Activated CD4-positive, alpha-beta T cell treated with anti-CD3 and anti-CD28 coated beads for 36 hours (primary cell): Measurements from ENCODE around the gene GSE1. TPM values are rescaled to one million over a fixed set of nuclear protein-coding genes. Genes with fewer than 3 reads are reported as not detected.
A peak's percentile ranks its signal among the peaks of the same experiment; 100 is the strongest.

Experiments used
- ATAC-seq: fragments of 200-7000 bp; cut with Tn5 transposase; one replicate; pipeline ENCODE4 v1.10.0; 2021; ENCODE audit warnings: mild to moderate bottlenecking, moderate library complexity
- CTCF ChIA-PET: fragments of 350-600 bp; sonication (Branson Sonifier 250); formaldehyde crosslinking; loops from one replicate; lab custom pipeline; 2021; ENCODE audit warnings: antibody characterized with exemption; lab: Charles Lee
- POLR2A ChIA-PET: fragments of 350-600 bp; sonication (Branson Sonifier 250); formaldehyde crosslinking; loops from one replicate; lab custom pipeline; 2021; ENCODE audit warnings: antibody characterized with exemption, inconsistent platforms; lab: Charles Lee
- DNase-seq: peaks from one replicate; pipeline ENCODE4 v3.0.0-alpha.2; 2020
- H3K27ac Mint-ChIP-seq: one replicate; pipeline ENCODE4 v1.8.0; 2021; ENCODE audit warnings: mixed read lengths
- H3K27me3 Mint-ChIP-seq: one replicate; pipeline ENCODE4 v1.8.0; 2021; ENCODE audit warnings: mixed read lengths
- H3K36me3 Mint-ChIP-seq: one replicate; pipeline ENCODE4 v1.8.0; 2021; ENCODE audit warnings: low read depth, mixed read lengths
- H3K4me1 Mint-ChIP-seq: one replicate; pipeline ENCODE4 v1.8.0; 2021; ENCODE audit warnings: mixed read lengths
- H3K4me3 Mint-ChIP-seq: one replicate; pipeline ENCODE4 v1.8.0; 2021; ENCODE audit warnings: mild to moderate bottlenecking, moderate library complexity, mixed read lengths
- H3K9me3 Mint-ChIP-seq: one replicate; pipeline ENCODE4 v1.8.0; 2021; ENCODE audit warnings: low read depth, mixed read lengths
- intact Hi-C, 2 experiments: fragments of 100-400 bp; cut with DNase I in 1 of 2; cut with micrococcal nuclease in 1 of 2; formaldehyde crosslinking; loops; one replicate each; pipeline versions ENCODE4 v1.14.2 to v1.15.1; 2022 to 2024; cut with DNase I, micrococcal nuclease
- total RNA-seq, 2 experiments: library from RNA; stranded (reverse); gene quantifications; one replicate each; pipeline ENCODE4 v1.2.3, GENCODE V29; 2021

Gene GSE1
- total RNA-seq, 2 experiments from 2014 or later, result 13.2 to 13.5 TPM

DNA sequence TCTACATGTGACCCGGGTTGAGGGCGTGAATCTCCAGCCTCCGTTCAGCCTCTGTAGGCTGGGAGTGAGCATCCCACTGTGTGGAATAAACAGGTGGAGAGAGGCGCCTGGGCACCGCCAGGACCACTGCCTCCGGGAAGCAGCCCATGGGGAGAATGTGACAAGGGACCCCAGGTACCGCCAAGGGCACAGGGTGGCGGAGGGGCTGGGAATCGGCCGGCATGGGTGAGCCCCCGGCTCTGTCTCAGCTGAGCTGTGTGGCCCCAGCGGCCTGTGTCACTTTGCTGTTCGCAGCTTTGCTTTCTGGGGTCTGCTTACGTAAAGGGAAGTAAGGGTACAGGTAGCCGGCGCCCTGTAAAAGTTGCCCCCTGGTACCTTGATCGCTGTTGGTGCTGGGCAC lies 11.5 kb downstream of the GSE1 start:
- H3K4me1 Mint-ChIP-seq, result peaks cover 9% of the 10 kb centered on the region
- ChIA-PET POLR2A (no interaction called here), CTCF (interaction anchor here (1.0 kb wide), 1 partner anchor 9 kb away, joined by 4 read pairs; no protein-coding TSS in a partner anchor)
- no peak overlapping the region for H3K27ac Mint-ChIP-seq
- no peak for DNase-seq
- H3K9me3 Mint-ChIP-seq, result peaks cover 2% of the 10 kb centered on the region
- no peak for ATAC-seq
- intact Hi-C loops, result no loop called here
- H3K4me3 Mint-ChIP-seq, result no peak overlapping the region
- no peaks in the 10 kb centered on the region for H3K36me3 Mint-ChIP-seq
- no peaks in the 10 kb centered on the region for H3K27me3 Mint-ChIP-seq

DNA sequence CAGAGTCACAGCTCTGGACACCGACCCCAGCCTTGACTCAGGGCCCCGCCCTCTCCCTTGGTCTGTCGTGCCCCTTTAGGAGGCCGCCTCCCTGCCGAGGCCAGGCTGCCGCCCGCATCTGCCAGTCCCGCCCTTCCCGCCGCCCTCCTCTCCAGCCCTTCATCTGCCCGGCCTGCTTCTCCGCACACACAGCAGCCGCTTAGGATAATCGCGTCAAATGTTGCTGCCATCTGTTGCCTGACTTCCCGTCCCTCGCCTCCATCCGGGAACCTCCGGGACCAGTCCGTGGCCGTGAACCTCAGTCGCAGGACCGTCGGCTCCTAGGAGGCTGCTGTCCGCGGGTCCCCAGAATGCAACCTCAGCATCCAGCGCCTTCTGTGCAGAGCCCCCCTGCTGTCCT lies 11.9 kb downstream of the GSE1 start:
- H3K4me1 Mint-ChIP-seq, result peaks cover 9% of the 10 kb centered on the region
- H3K9me3 Mint-ChIP-seq, result peaks cover 3% of the 10 kb centered on the region
- CTCF ChIA-PET, result interaction anchor here (0.7 kb wide), 1 partner anchor 232 kb away, joined by 3 read pairs; no protein-coding TSS in a partner anchor
- no peaks in the 10 kb centered on the region for H3K27me3 Mint-ChIP-seq
- no peak for DNase-seq
- H3K27ac Mint-ChIP-seq, result no peak overlapping the region
- intact Hi-C loops, result no loop called here
- POLR2A ChIA-PET, result no interaction called here
- no peaks in the 10 kb centered on the region for H3K36me3 Mint-ChIP-seq
- no peak for ATAC-seq
- H3K4me3 Mint-ChIP-seq, result no peak overlapping the region

DNA sequence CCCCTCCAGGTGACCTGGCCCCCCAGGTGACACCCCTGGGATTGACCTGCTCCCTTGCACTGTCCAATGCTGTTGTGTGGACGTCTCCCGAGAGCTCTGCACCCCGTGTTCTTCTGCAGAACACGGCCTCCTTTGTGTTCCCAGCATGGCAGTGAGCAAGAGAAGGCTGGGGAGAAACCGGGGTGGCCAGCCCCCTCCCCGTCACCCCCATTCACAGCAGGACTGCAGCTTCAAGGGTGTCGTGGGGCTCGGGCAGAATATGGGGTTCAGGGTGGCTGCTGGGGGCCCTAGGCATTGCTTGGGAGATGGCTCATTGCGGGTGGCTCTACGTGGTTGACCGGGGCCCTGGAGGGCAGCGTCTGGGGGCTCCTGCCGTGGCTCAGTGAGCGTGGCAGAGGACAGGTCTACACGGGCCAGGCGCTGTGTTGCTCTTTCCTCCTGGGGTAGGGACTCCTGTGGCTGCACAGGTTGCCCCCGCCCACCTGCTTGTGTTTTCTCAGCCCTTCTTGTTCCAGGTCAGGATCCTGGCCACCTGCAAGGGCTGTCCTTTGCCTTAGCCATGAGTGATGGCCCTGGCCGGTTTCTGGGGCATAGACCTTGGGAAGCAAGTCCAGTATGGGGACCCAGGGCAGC lies 12.5 kb downstream of the GSE1 start:
- intact Hi-C loops, result no loop called here
- H3K4me3 Mint-ChIP-seq, result no peak overlapping the region
- ChIA-PET POLR2A (no interaction called here), CTCF (interaction anchor here (0.7 kb wide), 1 partner anchor 232 kb away, joined by 3 read pairs; no protein-coding TSS in a partner anchor)
- no peak for ATAC-seq
- no peak for DNase-seq
- peaks cover 9% of the 10 kb centered on the region for H3K4me1 Mint-ChIP-seq
- H3K9me3 Mint-ChIP-seq, result peaks cover 6% of the 10 kb centered on the region
- no peak overlapping the region for H3K27ac Mint-ChIP-seq
- no peaks in the 10 kb centered on the region for H3K36me3 Mint-ChIP-seq
- H3K27me3 Mint-ChIP-seq, result no peaks in the 10 kb centered on the region

DNA sequence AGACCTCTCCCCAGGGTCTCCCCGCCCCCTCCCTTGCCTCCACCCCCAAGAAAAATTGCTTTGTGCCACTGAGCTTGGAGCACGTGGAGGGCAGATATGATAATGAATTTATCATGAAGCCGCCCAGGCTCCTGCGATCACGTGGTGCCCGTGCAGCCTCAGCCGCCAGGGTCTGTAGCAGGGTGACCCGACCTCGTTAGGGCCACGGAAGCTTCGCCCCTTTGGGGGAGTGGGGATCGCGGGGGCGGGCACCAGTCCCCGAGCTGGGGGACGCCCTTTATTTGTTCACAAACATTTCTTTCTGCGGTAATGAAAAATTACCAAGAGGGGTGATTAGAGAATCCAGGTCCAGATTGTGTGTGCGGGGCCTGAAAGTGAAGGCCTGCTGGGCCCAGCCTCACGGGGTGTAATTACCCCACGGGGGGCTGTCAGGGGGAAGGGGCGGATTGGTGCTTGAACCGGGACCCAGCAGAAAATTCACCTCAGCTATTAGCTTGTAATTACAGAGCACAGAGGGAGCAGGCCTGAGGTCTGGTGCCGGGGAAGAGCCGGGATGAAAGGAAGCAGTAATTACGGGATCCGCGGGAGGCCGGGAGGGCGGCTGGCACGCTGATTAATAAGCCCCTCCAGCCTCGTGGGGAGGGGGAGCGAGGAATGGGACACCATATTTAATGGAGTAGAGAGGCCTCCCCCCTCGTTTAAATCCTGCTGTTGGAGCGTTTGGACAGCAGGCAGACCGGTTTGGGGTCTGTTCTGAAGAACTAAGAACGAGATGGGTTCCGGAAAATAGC lies 13.3 kb downstream of the GSE1 start:
- DNase-seq (no peak), ATAC-seq (no peak)
- CTCF ChIA-PET, result interaction anchor here (0.6 to 1.3 kb wide), 2 partner anchors 11 to 12 kb away, joined by 3 to 10 read pairs; no protein-coding TSS in a partner anchor
- Mint-ChIP-seq H3K27me3 (no peaks in the 10 kb centered on the region), H3K9me3 (peaks cover 6% of the 10 kb centered on the region), H3K36me3 (no peaks in the 10 kb centered on the region), H3K4me1 (peaks cover 9% of the 10 kb centered on the region), H3K27ac (no peak overlapping the region), H3K4me3 (no peak overlapping the region)
- intact Hi-C loops, result no loop called here
- POLR2A ChIA-PET, result no interaction called here

DNA sequence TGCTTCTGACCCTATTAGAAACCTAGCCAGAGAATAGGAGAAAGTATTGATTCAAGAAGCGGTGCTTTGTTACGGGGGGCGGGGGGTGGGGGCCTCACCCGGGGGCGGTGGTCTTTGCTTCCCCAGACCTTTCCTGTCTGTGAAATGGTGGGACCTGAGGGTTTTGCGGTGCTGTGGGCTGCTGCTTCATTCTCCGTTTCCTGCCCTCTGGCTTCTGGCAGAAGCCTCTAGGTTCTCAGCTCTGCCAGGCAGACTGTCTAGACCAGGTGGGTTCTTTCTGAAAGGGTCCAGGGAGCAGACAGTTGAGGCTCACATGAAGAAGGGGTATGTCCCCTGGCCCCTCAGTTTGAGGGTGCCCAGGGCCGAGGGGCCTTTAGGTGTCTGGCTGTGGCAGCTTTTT lies 14.0 kb downstream of the GSE1 start:
- no peak overlapping the region for H3K4me3 Mint-ChIP-seq
- peaks cover 9% of the 10 kb centered on the region for H3K4me1 Mint-ChIP-seq
- no peak for ATAC-seq
- DNase-seq, result no peak
- H3K36me3 Mint-ChIP-seq, result no peaks in the 10 kb centered on the region
- peaks cover 6% of the 10 kb centered on the region for H3K9me3 Mint-ChIP-seq
- POLR2A ChIA-PET, result no interaction called here
- intact Hi-C loops, result no loop called here
- no peaks in the 10 kb centered on the region for H3K27me3 Mint-ChIP-seq
- CTCF ChIA-PET, result interaction anchor here (0.6 to 1.3 kb wide), 2 partner anchors 11 to 13 kb away, joined by 3 to 10 read pairs; no protein-coding TSS in a partner anchor
- no peak overlapping the region for H3K27ac Mint-ChIP-seq

DNA sequence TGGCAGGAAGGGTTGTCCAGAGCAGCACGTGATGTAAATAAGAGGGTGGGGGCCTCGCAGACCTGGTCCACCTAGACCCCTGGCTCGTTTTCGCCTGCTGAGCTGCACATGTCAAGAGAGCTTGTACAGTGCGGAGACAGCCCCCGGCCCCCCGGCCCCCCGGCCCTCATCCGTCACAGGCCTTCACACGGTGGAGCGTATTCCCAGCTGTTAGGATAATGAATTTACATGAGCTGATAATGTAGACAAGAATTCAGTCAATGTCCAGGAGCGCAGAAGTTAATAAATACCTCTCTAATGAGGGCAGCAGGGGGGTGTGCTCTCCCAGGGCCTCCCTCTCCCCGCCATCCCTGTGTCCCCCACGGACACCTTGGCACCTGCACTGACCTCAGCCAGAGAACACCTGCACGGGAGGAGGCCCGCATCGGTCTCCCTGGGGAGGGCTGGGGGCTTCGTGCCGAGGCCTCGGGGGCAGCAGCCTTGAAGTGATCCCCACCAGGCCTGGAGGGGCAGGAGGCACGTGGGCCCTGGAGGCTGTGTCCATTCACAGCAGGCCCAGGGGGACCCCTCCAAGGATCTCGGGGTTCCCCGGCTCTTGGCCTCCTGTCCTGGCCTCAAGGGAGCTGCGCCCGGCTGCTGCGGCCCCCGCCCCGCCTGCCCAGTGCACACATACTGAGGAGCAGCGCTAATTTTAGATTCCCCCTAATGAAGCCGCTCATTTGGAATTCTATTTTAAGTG lies 14.6 kb downstream of the GSE1 start:
- H3K9me3 Mint-ChIP-seq, result peaks cover 6% of the 10 kb centered on the region
- intact Hi-C loops, result no loop called here
- no peak overlapping the region for H3K4me3 Mint-ChIP-seq
- ChIA-PET POLR2A (no interaction called here), CTCF (interaction anchor here (1.0 to 1.3 kb wide), 2 partner anchors 12 kb away, joined by 5 to 10 read pairs; no protein-coding TSS in a partner anchor)
- no peaks in the 10 kb centered on the region for H3K36me3 Mint-ChIP-seq
- no peak for ATAC-seq
- no peaks in the 10 kb centered on the region for H3K27me3 Mint-ChIP-seq
- no peak overlapping the region for H3K27ac Mint-ChIP-seq
- no peak for DNase-seq
- H3K4me1 Mint-ChIP-seq, result peaks cover 5% of the 10 kb centered on the region

DNA sequence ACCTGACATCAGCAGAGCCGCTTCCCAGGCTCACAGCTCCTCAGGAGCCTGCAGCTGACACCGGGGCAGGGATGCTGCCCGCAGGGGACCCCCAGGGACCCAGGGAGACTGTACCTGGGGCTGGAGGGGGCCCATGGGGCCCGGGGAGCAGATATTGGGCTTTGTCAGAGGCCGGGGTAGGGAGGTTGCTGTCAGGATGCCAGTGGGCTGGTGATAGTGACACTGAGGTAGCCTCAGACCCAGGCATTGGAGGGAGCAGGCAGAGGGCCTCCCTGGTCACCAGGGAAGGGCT lies 15.1 kb downstream of the GSE1 start:
- intact Hi-C loops, result no loop called here

DNA sequence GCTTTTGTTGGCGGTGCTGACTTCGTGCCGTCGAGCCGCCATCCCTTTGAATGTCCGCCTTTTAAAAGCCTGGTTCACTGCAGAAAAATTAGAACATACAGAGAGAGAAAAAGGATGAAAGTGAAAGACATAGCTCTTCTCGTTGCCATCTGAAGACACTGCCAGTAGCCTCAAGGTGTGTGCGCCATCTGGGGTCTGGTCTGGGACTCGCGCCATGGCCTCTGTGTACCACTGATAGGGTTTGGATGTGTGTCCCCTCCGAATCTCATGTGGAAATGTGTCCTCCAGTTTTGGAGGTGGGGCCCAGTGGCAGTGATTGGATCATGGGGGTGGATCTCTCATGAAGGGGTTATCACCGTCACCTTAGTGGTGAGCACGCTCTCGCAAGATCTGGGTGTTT lies 15.5 kb downstream of the GSE1 start:
- no peaks in the 10 kb centered on the region for H3K36me3 Mint-ChIP-seq
- CTCF ChIA-PET, result interaction anchor here (0.6 to 1.0 kb wide), 3 partner anchors 12 to 255 kb away, joined by 4 to 5 read pairs (median 4); no protein-coding TSS in a partner anchor
- H3K27me3 Mint-ChIP-seq, result no peaks in the 10 kb centered on the region
- POLR2A ChIA-PET, result no interaction called here
- no peak overlapping the region for H3K27ac Mint-ChIP-seq
- DNase-seq, result peak; percentile 39
- peaks cover 6% of the 10 kb centered on the region for H3K9me3 Mint-ChIP-seq
- ATAC-seq, result no peak
- peaks cover 5% of the 10 kb centered on the region for H3K4me1 Mint-ChIP-seq
- intact Hi-C loops, result no loop called here
- no peak overlapping the region for H3K4me3 Mint-ChIP-seq

More for the DNA sequence above, 15.1 kb downstream of the GSE1 start:
- POLR2A ChIA-PET, result no interaction called here
- CTCF ChIA-PET, result interaction anchor here (0.6 to 1.0 kb wide), 2 partner anchors 12 to 255 kb away, joined by 4 to 5 read pairs; no protein-coding TSS in a partner anchor
- Mint-ChIP-seq H3K27ac (no peak overlapping the region), H3K9me3 (peaks cover 6% of the 10 kb centered on the region), H3K4me1 (peaks cover 5% of the 10 kb centered on the region), H3K36me3 (no peaks in the 10 kb centered on the region), H3K4me3 (no peak overlapping the region), H3K27me3 (no peaks in the 10 kb centered on the region)
- DNase-seq, result no peak
- no peak for ATAC-seq

DNA sequence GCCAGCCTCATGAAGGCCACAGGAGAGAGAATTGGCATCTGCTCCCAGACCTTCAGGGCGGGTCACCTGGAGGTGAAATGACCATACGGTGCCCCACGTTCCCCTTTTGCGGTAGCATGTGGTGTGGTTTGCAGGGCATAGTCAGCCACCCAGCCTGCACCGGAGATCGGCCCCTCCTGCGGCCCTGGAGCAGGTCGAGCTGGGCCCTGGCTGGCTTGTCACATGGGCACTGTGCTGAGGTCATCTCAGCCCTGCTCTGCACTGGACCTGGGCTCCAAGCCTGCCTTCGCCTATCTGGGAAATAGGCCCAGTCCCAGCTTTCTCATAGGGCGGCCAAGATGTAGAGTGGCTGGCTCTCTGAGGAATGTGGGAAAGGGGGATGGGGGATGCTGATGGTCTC lies 16.2 kb downstream of the GSE1 start:
- ChIA-PET CTCF (no interaction called here), POLR2A (no interaction called here)
- Mint-ChIP-seq H3K27ac (no peak overlapping the region), H3K4me1 (peaks cover 5% of the 10 kb centered on the region), H3K9me3 (peaks cover 6% of the 10 kb centered on the region), H3K36me3 (no peaks in the 10 kb centered on the region), H3K4me3 (no peak overlapping the region), H3K27me3 (no peaks in the 10 kb centered on the region)
- DNase-seq, result no peak
- ATAC-seq, result no peak
- intact Hi-C loops, result no loop called here

DNA sequence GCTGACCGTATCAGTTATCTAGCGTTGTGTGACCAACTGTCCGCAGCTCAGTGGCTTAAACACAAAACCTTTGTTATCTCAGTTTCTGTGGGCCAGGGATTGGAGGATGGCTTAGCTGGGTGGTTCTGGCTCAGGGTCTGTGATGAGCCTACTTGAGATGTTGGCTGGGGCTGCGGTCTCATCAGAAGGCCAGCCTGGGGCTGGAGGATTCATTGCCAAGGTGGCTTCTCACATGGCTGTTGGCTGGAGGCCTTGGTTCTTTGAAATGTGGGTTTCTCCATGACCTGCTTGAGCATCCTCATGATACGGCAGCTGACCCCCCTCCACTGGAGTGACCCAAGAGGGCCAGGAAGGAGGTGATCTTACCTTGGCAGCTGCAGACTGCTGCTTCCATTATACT lies 16.7 kb downstream of the GSE1 start:
- CTCF ChIA-PET, result interaction anchor here (1.1 kb wide), 1 partner anchor 14 kb away, joined by 4 read pairs; no protein-coding TSS in a partner anchor
- DNase-seq, result no peak
- Mint-ChIP-seq H3K9me3 (peaks cover 6% of the 10 kb centered on the region), H3K36me3 (no peaks in the 10 kb centered on the region), H3K4me1 (peaks cover 5% of the 10 kb centered on the region), H3K4me3 (no peak overlapping the region), H3K27ac (no peak overlapping the region), H3K27me3 (no peaks in the 10 kb centered on the region)
- intact Hi-C loops, result no loop called here
- ATAC-seq, result no peak
- POLR2A ChIA-PET, result no interaction called here

DNA sequence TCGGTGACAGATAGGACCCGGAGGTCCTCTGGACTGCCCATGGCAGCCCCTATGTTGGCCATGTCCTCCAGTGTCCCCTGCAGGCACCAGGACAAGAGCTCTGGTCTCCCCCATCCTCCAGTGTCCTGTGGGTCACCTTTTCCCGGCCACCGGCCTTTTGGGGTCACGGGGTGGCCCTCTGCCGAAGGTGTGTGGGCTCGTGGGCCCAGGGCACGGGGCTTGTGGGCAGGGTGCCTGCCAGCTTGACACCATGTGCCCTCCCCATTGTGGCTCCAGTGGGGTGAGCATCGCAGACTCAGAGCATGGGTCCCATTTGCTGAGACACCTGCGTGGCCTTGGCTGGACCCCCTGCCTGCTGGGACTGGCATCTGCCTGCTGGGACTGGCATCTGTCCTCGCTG lies 18.1 kb downstream of the GSE1 start:
- H3K27me3 Mint-ChIP-seq, result no peaks in the 10 kb centered on the region
- POLR2A ChIA-PET, result no interaction called here
- H3K27ac Mint-ChIP-seq, result no peak overlapping the region
- H3K36me3 Mint-ChIP-seq, result no peaks in the 10 kb centered on the region
- ATAC-seq (no peak), DNase-seq (no peak)
- H3K4me3 Mint-ChIP-seq, result no peak overlapping the region
- CTCF ChIA-PET, result interaction anchor here (1.3 kb wide), 1 partner anchor 215 kb away, joined by 6 read pairs; no protein-coding TSS in a partner anchor
- peaks cover 6% of the 10 kb centered on the region for H3K9me3 Mint-ChIP-seq
- H3K4me1 Mint-ChIP-seq, result peaks cover 5% of the 10 kb centered on the region
- intact Hi-C loops, result no loop called here
